ENCODE data around the gene TXNL4A.

The TXNL4A gene

GRCh38 chr18:80002468-80002867 lies 14.1 kb upstream of the TXNL4A start:
- no peak for TF ChIP-seq RAD21 (IDR thresholded peaks at IDR 0.05; ENCODE audit: low read depth)
- no peak for TF ChIP-seq TAF1 (IDR thresholded peaks at IDR 0.05; ENCODE audit: low read depth)
- no peak for TF ChIP-seq ZBTB7A (IDR thresholded peaks at IDR 0.05; ENCODE audit: low read depth)
- TF ChIP-seq YY1 (IDR thresholded peaks at IDR 0.05; ENCODE audit: low read depth), result no peak

- no peak for TF ChIP-seq ZBTB7A (IDR thresholded peaks at IDR 0.05; ENCODE audit: low read depth)
- no peak for TF ChIP-seq NFIC (IDR thresholded peaks at IDR 0.05)
- no peak for TF ChIP-seq YY1 (IDR thresholded peaks at IDR 0.05; ENCODE audit: low read depth)
- TF ChIP-seq EGR1 (IDR thresholded peaks at IDR 0.05), result no peak
- no peak for TF ChIP-seq FOXM1 (IDR thresholded peaks at IDR 0.05; ENCODE audit: borderline replicate concordance, low read depth)
Observed at GRCh38 chr18:80000877-80001276, 12.5 kb upstream of the TXNL4A start.

GRCh38 chr18:79991494-79991893 lies 3.1 kb upstream of the TXNL4A start:
- TF ChIP-seq FOXM1 (IDR thresholded peaks at IDR 0.05; ENCODE audit: borderline replicate concordance, low read depth), result no peak
- no peak for TF ChIP-seq RAD21 (IDR thresholded peaks at IDR 0.05; ENCODE audit: low read depth)
- no peak for TF ChIP-seq USF1 (IDR thresholded peaks at IDR 0.05)
- no peak for TF ChIP-seq CEBPB (IDR thresholded peaks at IDR 0.05)
- no peak for TF ChIP-seq TCF12 (IDR thresholded peaks at IDR 0.05; ENCODE audit: low read depth)
- TF ChIP-seq TAF1 (IDR thresholded peaks at IDR 0.05; ENCODE audit: low read depth), result no peak
- no peak for TF ChIP-seq TEAD4 (IDR thresholded peaks at IDR 0.05)
- no peak for TF ChIP-seq YY1 (IDR thresholded peaks at IDR 0.05; ENCODE audit: low read depth)
- TF ChIP-seq EGR1 (IDR thresholded peaks at IDR 0.05), result no peak
- TF ChIP-seq ZBTB7A (IDR thresholded peaks at IDR 0.05; ENCODE audit: low read depth), result no peak
- TF ChIP-seq EP300 (IDR thresholded peaks at IDR 0.05; ENCODE audit: borderline replicate concordance), result no peak
- no peak for TF ChIP-seq NFIC (IDR thresholded peaks at IDR 0.05)
- TF ChIP-seq MAX (IDR thresholded peaks at IDR 0.05), result no peak
- TF ChIP-seq REST (IDR thresholded peaks at IDR 0.05; ENCODE audit: low read depth), result no peak
- no peak for TF ChIP-seq CREB1 (IDR thresholded peaks at IDR 0.05; ENCODE audit: low read depth)

GRCh38 chr18:79989195-79989497 lies 783 bp upstream of the TXNL4A start:
- TF ChIP-seq REST (IDR thresholded peaks at IDR 0.05; ENCODE audit: low read depth) (no peak), USF1 (IDR thresholded peaks at IDR 0.05) (no peak), TEAD4 (IDR thresholded peaks at IDR 0.05) (no peak), ZBTB7A (IDR thresholded peaks at IDR 0.05; ENCODE audit: low read depth) (no peak), EGR1 (IDR thresholded peaks at IDR 0.05) (no peak), EP300 (IDR thresholded peaks at IDR 0.05; ENCODE audit: borderline replicate concordance) (no peak), TCF12 (IDR thresholded peaks at IDR 0.05; ENCODE audit: low read depth) (no peak), NFIC (IDR thresholded peaks at IDR 0.05) (no peak), CEBPB (IDR thresholded peaks at IDR 0.05) (no peak), CREB1 (IDR thresholded peaks at IDR 0.05; ENCODE audit: low read depth) (no peak), RAD21 (IDR thresholded peaks at IDR 0.05; ENCODE audit: low read depth) (no peak), FOXM1 (IDR thresholded peaks at IDR 0.05; ENCODE audit: borderline replicate concordance, low read depth) (no peak), TAF1 (IDR thresholded peaks at IDR 0.05; ENCODE audit: low read depth) (no peak), YY1 (IDR thresholded peaks at IDR 0.05; ENCODE audit: low read depth) (no peak), MAX (IDR thresholded peaks at IDR 0.05) (no peak)

GRCh38 chr18:79988071-79988450 lies 302 bp downstream of the TXNL4A start:
- peak; percentile 55; the same call in 1 of the 2 replicates for TF ChIP-seq ZBTB7A (IDR thresholded peaks at IDR 0.05; ENCODE audit: low read depth)
- no peak for TF ChIP-seq USF1 (IDR thresholded peaks at IDR 0.05)
- no peak for TF ChIP-seq CREB1 (IDR thresholded peaks at IDR 0.05; ENCODE audit: low read depth)
- TF ChIP-seq YY1 (IDR thresholded peaks at IDR 0.05; ENCODE audit: low read depth), result peak; percentile 62; the same call in 1 of the 2 replicates
- no peak for TF ChIP-seq EGR1 (IDR thresholded peaks at IDR 0.05)
- TF ChIP-seq NFIC (IDR thresholded peaks at IDR 0.05), result 0 out of 2 replicates have a peak, but pooled peaks have one; percentile 7
- TF ChIP-seq EP300 (IDR thresholded peaks at IDR 0.05; ENCODE audit: borderline replicate concordance), result no peak
- peak; percentile 98 for TF ChIP-seq MAX (IDR thresholded peaks at IDR 0.05)
- TF ChIP-seq CEBPB (IDR thresholded peaks at IDR 0.05), result no peak
- TF ChIP-seq RAD21 (IDR thresholded peaks at IDR 0.05; ENCODE audit: low read depth), result no peak
- no peak for TF ChIP-seq REST (IDR thresholded peaks at IDR 0.05; ENCODE audit: low read depth)
- TF ChIP-seq TEAD4 (IDR thresholded peaks at IDR 0.05), result no peak
- TF ChIP-seq TCF12 (IDR thresholded peaks at IDR 0.05; ENCODE audit: low read depth), result 0 out of 2 replicates have a peak, but pooled peaks have one; percentile 0
- no peak for TF ChIP-seq FOXM1 (IDR thresholded peaks at IDR 0.05; ENCODE audit: borderline replicate concordance, low read depth)
- TF ChIP-seq TAF1 (IDR thresholded peaks at IDR 0.05; ENCODE audit: low read depth), result no peak

Data from Ishikawa (cell line).